ENCODE data around the gene CTU2. TPM values are rescaled to one million over a fixed set of nuclear protein-coding genes. Genes with fewer than 3 reads are reported as not detected.

Gene CTU2
- total and polyA plus RNA-seq, 2 of the 8 experiments (the other 6 are each of a cell fraction or from before 2014, with no cell fraction given) = 32.7 to 42.9 TPM

DNA sequence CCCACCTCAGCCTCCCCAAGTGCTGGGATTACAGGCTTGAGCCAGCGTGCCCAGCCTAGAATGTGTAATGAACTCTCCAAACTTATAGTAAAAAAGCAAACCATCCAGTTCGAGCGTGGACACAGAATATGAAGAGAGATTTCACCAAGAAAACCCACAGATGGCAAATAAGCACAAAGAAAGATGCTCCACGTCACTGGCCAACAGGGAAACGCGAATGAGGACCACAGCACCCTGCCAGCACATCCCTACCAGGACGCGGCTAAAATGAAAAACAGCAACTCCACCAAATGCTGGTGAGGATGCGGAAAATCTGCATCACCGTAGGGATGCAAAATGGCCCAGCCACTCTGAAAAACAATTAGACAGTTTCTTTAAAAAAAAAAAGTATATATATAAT is 44.8 kb upstream of the CTU2 start:
- Histone ChIP-seq H2BK120ac (replicated peaks; ENCODE audit: low read depth, low read length) (no peak overlapping the region), H3K14ac (ENCODE audit: insufficient read length) (no peak overlapping the region), H3K9me3 (ENCODE audit: insufficient read depth in 2 of 2, low read depth in 1 of 2, low read length in 1 of 2) (no peaks in the 10 kb centered on the region), H2AFZ (ENCODE audit: low read length) (no peak overlapping the region), H3K79me1 (ENCODE audit: low read depth, low read length) (peaks cover 2% of the 10 kb centered on the region), H3K4me3 (ENCODE audit: extremely low read depth in 1 of 4, insufficient read depth in 2 of 4, low read depth in 3 of 4, low read length in 4 of 4) (no peak overlapping the region; a peak in 1 of 8 replicates), H3K4me2 (ENCODE audit: insufficient read depth in 1 of 2, low read depth in 2 of 2, low read length in 2 of 2) (peak overlapping the region; percentile 48 to 56; a peak in 3 of 4 replicates), H2BK12ac (ENCODE audit: low read depth, low read length) (no peak overlapping the region), H3K23me2 (ENCODE audit: low read depth, low read length) (peaks cover 7% of the 10 kb centered on the region; the same call in 1 of the 2 replicates), H2AK5ac (ENCODE audit: low read depth, low read length) (no peak overlapping the region), H3K4me1 (replicated peaks in 1 of 4; ENCODE audit: control insufficient read depth in 3 of 4, insufficient read depth in 4 of 4, low read length in 3 of 4) (peaks cover 0 to 3% (median 0%) of the 10 kb centered on the region in 4 experiments; a peak in 2 of 7 replicates), H4K20me1 (replicated peaks in 1 of 2; ENCODE audit: control insufficient read depth in 1 of 2, insufficient read depth in 2 of 2, low read length in 2 of 2) (peaks cover 2 to 13% of the 10 kb centered on the region in 2 experiments), H3K23ac (ENCODE audit: insufficient read length) (no peak overlapping the region), H2BK15ac (ENCODE audit: low read length) (no peak overlapping the region), H3K4ac (replicated peaks; ENCODE audit: insufficient read length, low read depth, low read length) (no peak overlapping the region), H2BK5ac (ENCODE audit: low read depth, low read length) (no peak overlapping the region), H3K18ac (ENCODE audit: extremely low read depth, low read length) (no peak overlapping the region), H4K5ac (ENCODE audit: insufficient read length, low read depth, low read length) (no peak overlapping the region), H4K91ac (replicated peaks; ENCODE audit: insufficient read length, low read length) (no peak overlapping the region), H3K36me3 (ENCODE audit: control insufficient read depth in 2 of 4, insufficient read depth in 4 of 4, low read length in 3 of 4) (peaks cover 0 to 5% (median 0%) of the 10 kb centered on the region in 4 experiments; a peak in 1 of 8 replicates), H3K27ac (ENCODE audit: low read depth, low read length) (no peak overlapping the region), H2BK20ac (ENCODE audit: low read length) (no peak overlapping the region), H3K27me3 (replicated peaks in 1 of 4; ENCODE audit: control insufficient read depth in 3 of 4, extremely low read depth in 1 of 4, insufficient read depth in 3 of 4, low read length in 3 of 4) (no peaks in the 10 kb centered on the region), H3K9ac (replicated peaks in 1 of 4; ENCODE audit: extremely low read depth in 1 of 4, low read depth in 3 of 4, low read length in 3 of 4) (no peak overlapping the region), H3K79me2 (ENCODE audit: control insufficient read depth in 1 of 2, insufficient read depth in 2 of 2, low read length in 2 of 2) (peaks cover 0 to 41% of the 10 kb centered on the region in 2 experiments; a peak in 3 of 4 replicates), H3K56ac (replicated peaks; ENCODE audit: insufficient read length, low read depth, low read length) (no peak overlapping the region), H4K8ac (ENCODE audit: extremely low read depth, insufficient read depth, low read length) (no peak overlapping the region)
- DNase-seq (ENCODE audit: low read depth in 1 of 2, low spot score in 2 of 2) = no peak
- POLR2A ChIA-PET (ENCODE audit: partially characterized antibody) = no interaction called here
- no peak for FAIRE-seq
- 83% methylated on average over 10 of the region's 10 CpGs; no CpG with 5 or more reads in 1 of the 2 experiments for WGBS, 2 experiments (ENCODE audit: extremely low coverage in 1 of 2, insufficient coverage in 1 of 2, insufficient read length in 1 of 2, insufficient replicate concordance in 2 of 2, low coverage in 1 of 2, low lambda C conversion rate in 2 of 2, missing lambda C conversion rate in 1 of 2)
- CTCF ChIA-PET (ENCODE audit: partially characterized antibody) = interaction anchor here (2.2 kb wide), 1 partner anchor 11 kb away, joined by 11 read pairs; no protein-coding TSS in a partner anchor
- TF ChIP-seq, protein P1, sequence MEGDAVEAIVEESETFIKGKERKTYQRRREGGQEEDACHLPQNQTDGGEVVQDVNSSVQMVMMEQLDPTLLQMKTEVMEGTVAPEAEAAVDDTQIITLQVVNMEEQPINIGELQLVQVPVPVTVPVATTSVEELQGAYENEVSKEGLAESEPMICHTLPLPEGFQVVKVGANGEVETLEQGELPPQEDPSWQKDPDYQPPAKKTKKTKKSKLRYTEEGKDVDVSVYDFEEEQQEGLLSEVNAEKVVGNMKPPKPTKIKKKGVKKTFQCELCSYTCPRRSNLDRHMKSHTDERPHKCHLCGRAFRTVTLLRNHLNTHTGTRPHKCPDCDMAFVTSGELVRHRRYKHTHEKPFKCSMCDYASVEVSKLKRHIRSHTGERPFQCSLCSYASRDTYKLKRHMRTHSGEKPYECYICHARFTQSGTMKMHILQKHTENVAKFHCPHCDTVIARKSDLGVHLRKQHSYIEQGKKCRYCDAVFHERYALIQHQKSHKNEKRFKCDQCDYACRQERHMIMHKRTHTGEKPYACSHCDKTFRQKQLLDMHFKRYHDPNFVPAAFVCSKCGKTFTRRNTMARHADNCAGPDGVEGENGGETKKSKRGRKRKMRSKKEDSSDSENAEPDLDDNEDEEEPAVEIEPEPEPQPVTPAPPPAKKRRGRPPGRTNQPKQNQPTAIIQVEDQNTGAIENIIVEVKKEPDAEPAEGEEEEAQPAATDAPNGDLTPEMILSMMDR (IDR thresholded peaks at IDR 0.05; ENCODE audit: control extremely low read depth in 1 of 3, insufficient read depth in 1 of 3, low read depth in 1 of 3, low read length in 3 of 3) = no peak
- TF ChIP-seq TCF12 (IDR thresholded peaks at IDR 0.05; ENCODE audit: low read depth, low read length) = no peak
- no peak for TF ChIP-seq SIRT6 (IDR thresholded peaks at IDR 0.05; ENCODE audit: low read length)
- TF ChIP-seq, protein P2, sequence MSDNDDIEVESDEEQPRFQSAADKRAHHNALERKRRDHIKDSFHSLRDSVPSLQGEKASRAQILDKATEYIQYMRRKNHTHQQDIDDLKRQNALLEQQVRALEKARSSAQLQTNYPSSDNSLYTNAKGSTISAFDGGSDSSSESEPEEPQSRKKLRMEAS (IDR thresholded peaks at IDR 0.05) = no peak
- TF ChIP-seq TAF1 (IDR thresholded peaks at IDR 0.05; ENCODE audit: low read depth, low read length) = no peak
- TF ChIP-seq PHF8 (conservative IDR thresholded peaks at IDR 0.05; ENCODE audit: low read depth, low read length) = no peak
- no peak for TF ChIP-seq NRF1 (IDR thresholded peaks at IDR 0.05; ENCODE audit: low read depth, low read length)
- no peak for TF ChIP-seq SIN3A (conservative IDR thresholded peaks at IDR 0.05 in 1 of 2, IDR thresholded peaks at IDR 0.05 in 1 of 2; ENCODE audit: low read depth in 1 of 2, low read length in 2 of 2)
- no peak for TF ChIP-seq BACH1 (IDR thresholded peaks at IDR 0.05; ENCODE audit: low read length)
- TF ChIP-seq, protein P3, sequence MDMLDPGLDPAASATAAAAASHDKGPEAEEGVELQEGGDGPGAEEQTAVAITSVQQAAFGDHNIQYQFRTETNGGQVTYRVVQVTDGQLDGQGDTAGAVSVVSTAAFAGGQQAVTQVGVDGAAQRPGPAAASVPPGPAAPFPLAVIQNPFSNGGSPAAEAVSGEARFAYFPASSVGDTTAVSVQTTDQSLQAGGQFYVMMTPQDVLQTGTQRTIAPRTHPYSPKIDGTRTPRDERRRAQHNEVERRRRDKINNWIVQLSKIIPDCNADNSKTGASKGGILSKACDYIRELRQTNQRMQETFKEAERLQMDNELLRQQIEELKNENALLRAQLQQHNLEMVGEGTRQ (IDR thresholded peaks at IDR 0.05; ENCODE audit: low read length) = no peak

Data from H1 (cell line).